Astrocyte (in vitro differentiated cells and primary cell): ENCODE data around the gene PCYT2. TPM values are rescaled to one million over a fixed set of nuclear protein-coding genes. Genes with fewer than 3 reads are reported as not detected.

ENCODE experiments used
- DNase-seq: peaks from one replicate; pipeline ENCODE4 v3.0.0-alpha.2; 2010; ENCODE audit warnings: low read depth
- FAIRE-seq: peaks from 2 replicates; lab custom pipeline; 2011; peaks lifted over from hg19 to GRCh38; lab: Jason Lieb, UNC
- H2AFZ ChIP-seq: 2 replicates; pipeline ENCODE4 v1.6.0; 2012; ENCODE audit warnings: low read depth, low read length, inconsistent platforms
- H3K27ac ChIP-seq: 2 replicates; pipeline ENCODE4 v1.5.1; 2011; ENCODE audit warnings: low read depth, low read length, inconsistent platforms
- H3K27me3 ChIP-seq: 2 replicates; pipeline ENCODE4 v1.6.0; 2011; ENCODE audit warnings: low read length, inconsistent platforms; ENCODE audit not compliant: insufficient read depth
- H3K36me3 ChIP-seq: 2 replicates; pipeline ENCODE4 v1.5.1; 2011; ENCODE audit warnings: low read length, inconsistent platforms; ENCODE audit not compliant: insufficient read depth
- H3K4me1 ChIP-seq: 2 replicates; pipeline ENCODE4 v1.5.1; 2011; ENCODE audit warnings: low read length, inconsistent platforms; ENCODE audit not compliant: insufficient read depth
- H3K4me2 ChIP-seq: 2 replicates; pipeline ENCODE4 v1.6.0; 2012; ENCODE audit warnings: low read length, inconsistent platforms
- H3K4me3 ChIP-seq: 2 replicates; pipeline ENCODE4 v1.5.1; 2011; ENCODE audit warnings: low read depth, mild to moderate bottlenecking, low read length, inconsistent platforms; ENCODE audit not compliant: insufficient read depth
- H3K79me2 ChIP-seq: 2 replicates; pipeline ENCODE4 v1.6.0; 2012; ENCODE audit warnings: mild to moderate bottlenecking, low read length, inconsistent platforms; ENCODE audit not compliant: insufficient read depth
- H3K9ac ChIP-seq: 2 replicates; pipeline ENCODE4 v1.6.0; 2012; ENCODE audit warnings: mild to moderate bottlenecking, low read length, inconsistent platforms
- H3K9me3 ChIP-seq: 2 replicates; pipeline ENCODE4 v1.5.1; 2012; ENCODE audit warnings: low read depth, mild to moderate bottlenecking, low read length, inconsistent platforms; ENCODE audit not compliant: insufficient read depth
- H4K20me1 ChIP-seq: 2 replicates; pipeline ENCODE4 v1.6.0; 2012; ENCODE audit warnings: low read length, inconsistent platforms; ENCODE audit not compliant: insufficient read depth
- H3K27ac Mint-ChIP-seq: one replicate; pipeline ENCODE4 v1.8.0; 2021; ENCODE audit warnings: mild to moderate bottlenecking, mixed read lengths; ENCODE audit not compliant: unreplicated experiment
- H3K27me3 Mint-ChIP-seq: one replicate; pipeline ENCODE4 v1.8.0; 2021; ENCODE audit warnings: low read depth, mixed read lengths; ENCODE audit not compliant: unreplicated experiment
- H3K36me3 Mint-ChIP-seq: one replicate; pipeline ENCODE4 v1.8.0; 2021; ENCODE audit warnings: low read depth, mixed read lengths; ENCODE audit not compliant: unreplicated experiment
- H3K4me1 Mint-ChIP-seq: one replicate; pipeline ENCODE4 v1.8.0; 2021; ENCODE audit warnings: low read depth, mixed read lengths; ENCODE audit not compliant: unreplicated experiment
- H3K4me3 Mint-ChIP-seq: one replicate; pipeline ENCODE4 v1.8.0; 2021; ENCODE audit warnings: mild to moderate bottlenecking, moderate library complexity, mixed read lengths; ENCODE audit not compliant: unreplicated experiment
- H3K9me3 Mint-ChIP-seq: one replicate; pipeline ENCODE4 v1.8.0; 2021; ENCODE audit warnings: mild to moderate bottlenecking, mixed read lengths; ENCODE audit not compliant: unreplicated experiment
- EZH2 ChIP-seq: IDR thresholded peaks from 2 replicates; pipeline ENCODE4 v1.6.1; 2012; ENCODE audit warnings: mild to moderate bottlenecking, low read length, inconsistent platforms; ENCODE audit not compliant: insufficient read depth
- total RNA-seq: library from RNA; stranded (reverse); gene quantifications from 2 replicates; pipeline ENCODE4 v1.2.1, GENCODE V29; 2021
- TF ChIP-seq, protein P1 (sequence below): IDR thresholded peaks from 2 replicates; pipeline ENCODE4 v1.5.1; 2011; ENCODE audit warnings: low read depth, mild to moderate bottlenecking, inconsistent platforms, low read length, moderate library complexity; ENCODE audit not compliant: insufficient read depth

Gene PCYT2
- total RNA-seq, 1 donor from 2014 or later: 31.6 TPM

DNA sequence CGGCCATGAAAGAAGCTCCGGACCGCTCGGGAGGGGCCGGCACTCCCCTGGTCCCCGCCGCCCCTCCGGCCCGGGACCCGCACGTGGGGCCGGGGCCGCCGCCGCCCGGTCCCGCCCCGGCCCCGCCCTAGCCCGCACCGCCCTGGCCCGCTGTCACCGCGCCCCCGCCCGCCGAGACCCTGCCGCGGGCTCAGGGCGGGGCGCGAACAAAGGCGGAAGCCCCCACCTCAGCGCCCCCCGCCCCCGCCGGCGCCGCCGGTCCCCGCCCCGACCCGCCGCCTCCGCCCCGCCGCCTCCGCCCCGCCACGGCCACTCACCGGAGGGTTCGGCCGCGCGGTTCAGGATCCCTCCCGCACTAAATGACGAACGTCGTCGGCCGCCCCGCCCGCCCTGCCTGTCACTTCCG lies 40.2 kb downstream of the PCYT2 start, which contains the start of gene ARHGDIA:
ARHGDIA (minus strand) TSS at position 357 of the 406 bp plus-strand sequence. CDS start 1,407 bp downstream, outside the sequence.
- Mint-ChIP-seq H3K4me3 (peak within 1 kb of the TSS; percentile 88), H3K27ac (peak within 1 kb of the TSS; percentile 97), H3K4me1 (peaks cover 14% of the 10 kb centered on the region), H3K9me3 (no peaks in the 10 kb centered on the region), H3K27me3 (no peaks in the 10 kb centered on the region), H3K36me3 (peaks cover 3% of the 10 kb centered on the region)
- H4K20me1 ChIP-seq: peaks cover 43% of the 10 kb centered on the region
- peaks cover 49% of the 10 kb centered on the region for H3K79me2 ChIP-seq
- H3K4me3 ChIP-seq: peak within 1 kb of the TSS; percentile 92
- peak within 1 kb of the TSS; percentile 99 for H3K4me2 ChIP-seq
- TF ChIP-seq, protein P1, sequence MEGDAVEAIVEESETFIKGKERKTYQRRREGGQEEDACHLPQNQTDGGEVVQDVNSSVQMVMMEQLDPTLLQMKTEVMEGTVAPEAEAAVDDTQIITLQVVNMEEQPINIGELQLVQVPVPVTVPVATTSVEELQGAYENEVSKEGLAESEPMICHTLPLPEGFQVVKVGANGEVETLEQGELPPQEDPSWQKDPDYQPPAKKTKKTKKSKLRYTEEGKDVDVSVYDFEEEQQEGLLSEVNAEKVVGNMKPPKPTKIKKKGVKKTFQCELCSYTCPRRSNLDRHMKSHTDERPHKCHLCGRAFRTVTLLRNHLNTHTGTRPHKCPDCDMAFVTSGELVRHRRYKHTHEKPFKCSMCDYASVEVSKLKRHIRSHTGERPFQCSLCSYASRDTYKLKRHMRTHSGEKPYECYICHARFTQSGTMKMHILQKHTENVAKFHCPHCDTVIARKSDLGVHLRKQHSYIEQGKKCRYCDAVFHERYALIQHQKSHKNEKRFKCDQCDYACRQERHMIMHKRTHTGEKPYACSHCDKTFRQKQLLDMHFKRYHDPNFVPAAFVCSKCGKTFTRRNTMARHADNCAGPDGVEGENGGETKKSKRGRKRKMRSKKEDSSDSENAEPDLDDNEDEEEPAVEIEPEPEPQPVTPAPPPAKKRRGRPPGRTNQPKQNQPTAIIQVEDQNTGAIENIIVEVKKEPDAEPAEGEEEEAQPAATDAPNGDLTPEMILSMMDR: no peak
- TF ChIP-seq EZH2: no peak
- peaks cover 5% of the 10 kb centered on the region for H3K36me3 ChIP-seq
- DNase-seq (no peak), FAIRE-seq (no peak)
- H3K4me1 ChIP-seq: peaks cover 36% of the 10 kb centered on the region
- H3K9ac ChIP-seq: peak within 1 kb of the TSS; percentile 96
- no peaks in the 10 kb centered on the region for H3K27me3 ChIP-seq
- H3K9me3 ChIP-seq: no peaks in the 10 kb centered on the region
- peak within 1 kb of the TSS; percentile 94 for H3K27ac ChIP-seq
- peak within 1 kb of the TSS; percentile 90 for H2AFZ ChIP-seq

DNA sequence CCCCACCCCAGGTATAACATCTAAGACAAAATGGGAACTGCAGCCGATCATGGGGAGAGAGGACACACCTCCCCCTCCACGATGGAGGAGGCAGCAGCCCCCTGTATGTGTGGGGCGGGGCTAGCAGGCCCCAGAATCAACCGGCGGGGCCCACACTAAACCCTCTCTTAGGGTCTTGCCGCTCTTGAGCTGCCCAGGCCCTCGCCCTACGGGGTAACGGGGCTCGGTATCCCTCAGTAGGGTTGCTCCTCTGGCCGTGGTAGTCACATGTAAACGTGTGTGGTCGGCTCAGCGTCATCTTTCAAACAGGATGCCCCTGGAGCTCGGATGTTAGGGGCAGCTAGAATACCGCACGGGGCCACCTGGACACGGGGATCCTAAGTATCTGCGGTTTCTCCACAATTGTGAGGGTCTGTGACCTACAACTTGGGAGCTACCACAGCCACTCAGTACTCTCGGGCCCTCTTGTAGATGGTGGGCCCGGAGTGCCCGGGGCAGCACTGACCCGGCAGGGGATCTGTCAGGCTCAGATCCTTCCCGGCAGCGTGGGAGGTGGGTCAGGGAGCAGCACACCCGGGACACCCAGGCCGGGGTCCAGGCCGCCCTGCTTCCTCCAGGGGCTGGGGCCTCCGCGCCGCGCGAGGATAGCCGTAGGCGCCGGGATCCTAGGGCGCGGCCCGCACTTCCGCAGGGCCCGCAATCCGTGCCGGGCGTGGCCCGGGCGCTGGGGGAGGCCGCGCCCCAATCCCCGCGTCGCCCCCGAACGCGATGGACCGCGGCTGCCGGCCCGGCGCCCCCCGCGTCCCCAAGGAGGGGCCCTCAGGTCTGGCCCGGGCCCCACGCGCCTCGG lies 40.8 kb downstream of the PCYT2 start:
- Histone ChIP-seq H3K9ac (peak overlapping the region; percentile 96), H3K4me3 (peak overlapping the region; percentile 92), H3K4me2 (peak overlapping the region; percentile 99), H2AFZ (no peak overlapping the region), H3K4me1 (peaks cover 37% of the 10 kb centered on the region), H4K20me1 (peaks cover 50% of the 10 kb centered on the region), H3K79me2 (peaks cover 56% of the 10 kb centered on the region), H3K36me3 (peaks cover 5% of the 10 kb centered on the region), H3K9me3 (no peaks in the 10 kb centered on the region), H3K27ac (peak overlapping the region; percentile 90), H3K27me3 (no peaks in the 10 kb centered on the region)
- H3K36me3 Mint-ChIP-seq: peaks cover 5% of the 10 kb centered on the region
- TF ChIP-seq, protein P1: no peak
- TF ChIP-seq EZH2: no peak
- H3K4me1 Mint-ChIP-seq: peaks cover 17% of the 10 kb centered on the region
- FAIRE-seq (no peak), DNase-seq (peak; percentile 48)
- no peaks in the 10 kb centered on the region for H3K9me3 Mint-ChIP-seq
- H3K4me3 Mint-ChIP-seq: peak overlapping the region; percentile 88
- H3K27ac Mint-ChIP-seq: peak overlapping the region; percentile 97
- no peaks in the 10 kb centered on the region for H3K27me3 Mint-ChIP-seq
